AG04450 (cell line): ENCODE data around the gene CGGBP1. TPM values are rescaled to one million over a fixed set of nuclear protein-coding genes. Genes with fewer than 3 reads are reported as not detected.

Experiments used
- CTCF ChIA-PET: fragments of 300-600, 350-600 bp; formaldehyde crosslinking; extraction: SDS; loops from one replicate; lab custom pipeline; 2022; ENCODE audit warnings: antibody characterized with exemption, inconsistent platforms; lab: Charles Lee
- POLR2A ChIA-PET: fragments of 350-600 bp; formaldehyde crosslinking; extraction: SDS; loops from one replicate; lab custom pipeline; 2021; ENCODE audit warnings: antibody characterized with exemption, inconsistent platforms; lab: Yijun Ruan, JAX
- DNase-seq: peaks from one replicate; pipeline ENCODE4 v3.0.0-alpha.2; 2011; ENCODE audit warnings: low read depth, low spot score
- H3K27ac ChIP-seq: one replicate; pipeline ENCODE4 v1.5.1; 2012; ENCODE audit warnings: low read depth, low read length, control low read depth
- H3K27me3 ChIP-seq: one replicate; pipeline ENCODE4 v1.6.0; 2012; ENCODE audit warnings: low read length; ENCODE audit not compliant: control insufficient read depth, insufficient read depth
- H3K4me3 ChIP-seq: 2 replicates; pipeline ENCODE4 v1.5.1; 2011; ENCODE audit warnings: mild to moderate bottlenecking, low read depth, low read length, control low read depth
- H3K9me3 ChIP-seq: 2 replicates; pipeline ENCODE4 v1.5.1; 2012; ENCODE audit warnings: low read length; ENCODE audit not compliant: control insufficient read depth, insufficient read depth
- polyA plus RNA-seq: library from polyadenylated mRNA; depleted of rRNA; stranded (reverse); fragments of >200 nt; gene quantifications from 2 replicates; pipeline ENCODE4 v1.2.3, GENCODE V29; 2011
- TF ChIP-seq, protein P1 (sequence below): IDR thresholded peaks from 2 replicates; pipeline ENCODE4 v1.5.1; 2011; ENCODE audit warnings: low read depth, low read length, control low read depth, inconsistent platforms

CGGBP1 gene
- polyA plus RNA-seq, 1 experiment = 109 TPM

DNA sequence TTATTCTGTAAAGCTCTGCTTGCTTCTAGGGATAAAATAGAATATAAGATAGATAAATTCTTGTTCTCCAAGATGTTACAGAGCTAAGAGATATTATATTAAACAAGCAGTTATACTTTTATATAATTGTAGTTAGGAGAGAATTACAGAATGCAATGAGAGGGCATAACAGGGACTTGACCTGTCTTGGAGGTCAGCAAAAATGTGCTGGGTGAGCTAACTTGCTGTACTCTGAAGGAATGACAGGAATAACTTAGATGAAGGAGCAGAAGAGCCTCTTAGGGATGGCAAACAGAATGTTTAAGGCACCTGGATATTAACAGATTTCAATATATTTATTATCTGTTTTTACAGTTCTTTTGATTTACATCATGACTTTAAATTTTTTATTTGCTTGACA lies 33.5 kb upstream of the CGGBP1 start:
- CTCF ChIA-PET = interaction anchor here (5.6 kb wide), 1 partner anchor 20 kb away, joined by 39 read pairs; no protein-coding TSS in a partner anchor
- Histone ChIP-seq H3K9me3 (no peaks in the 10 kb centered on the region), H3K27me3 (no peaks in the 10 kb centered on the region), H3K27ac (no peak overlapping the region), H3K4me3 (no peak overlapping the region)
- TF ChIP-seq, protein P1, sequence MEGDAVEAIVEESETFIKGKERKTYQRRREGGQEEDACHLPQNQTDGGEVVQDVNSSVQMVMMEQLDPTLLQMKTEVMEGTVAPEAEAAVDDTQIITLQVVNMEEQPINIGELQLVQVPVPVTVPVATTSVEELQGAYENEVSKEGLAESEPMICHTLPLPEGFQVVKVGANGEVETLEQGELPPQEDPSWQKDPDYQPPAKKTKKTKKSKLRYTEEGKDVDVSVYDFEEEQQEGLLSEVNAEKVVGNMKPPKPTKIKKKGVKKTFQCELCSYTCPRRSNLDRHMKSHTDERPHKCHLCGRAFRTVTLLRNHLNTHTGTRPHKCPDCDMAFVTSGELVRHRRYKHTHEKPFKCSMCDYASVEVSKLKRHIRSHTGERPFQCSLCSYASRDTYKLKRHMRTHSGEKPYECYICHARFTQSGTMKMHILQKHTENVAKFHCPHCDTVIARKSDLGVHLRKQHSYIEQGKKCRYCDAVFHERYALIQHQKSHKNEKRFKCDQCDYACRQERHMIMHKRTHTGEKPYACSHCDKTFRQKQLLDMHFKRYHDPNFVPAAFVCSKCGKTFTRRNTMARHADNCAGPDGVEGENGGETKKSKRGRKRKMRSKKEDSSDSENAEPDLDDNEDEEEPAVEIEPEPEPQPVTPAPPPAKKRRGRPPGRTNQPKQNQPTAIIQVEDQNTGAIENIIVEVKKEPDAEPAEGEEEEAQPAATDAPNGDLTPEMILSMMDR = no peak
- DNase-seq = no peak
- POLR2A ChIA-PET = no interaction called here

DNA sequence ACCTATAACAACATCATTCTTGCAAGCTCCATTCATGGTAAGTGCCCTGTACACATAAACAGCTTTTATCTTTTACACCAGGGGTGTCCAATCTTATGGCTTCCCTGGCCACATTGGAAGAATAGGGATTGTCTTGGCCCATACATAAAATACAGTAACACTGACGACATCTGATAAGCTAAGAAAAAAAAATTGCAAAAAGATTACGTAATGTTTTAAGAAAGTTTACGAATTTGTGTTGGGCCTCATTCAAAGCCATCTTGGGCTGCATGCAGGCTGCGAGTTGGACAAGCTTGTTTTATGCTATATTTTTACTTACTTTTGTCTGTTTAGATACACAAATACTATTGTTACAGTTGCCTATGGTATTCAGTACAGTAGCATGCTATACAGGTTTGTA lies 31.9 kb upstream of the CGGBP1 start:
- ChIA-PET POLR2A (no interaction called here), CTCF (interaction anchor here (0.6 to 5.6 kb wide), 2 partner anchors 17 to 22 kb away, joined by 3 to 39 read pairs; no protein-coding TSS in a partner anchor)
- no peak for DNase-seq
- no peak overlapping the region for H3K27ac ChIP-seq
- H3K9me3 ChIP-seq = no peaks in the 10 kb centered on the region
- TF ChIP-seq, protein P1 = no peak
- H3K27me3 ChIP-seq = no peaks in the 10 kb centered on the region
- H3K4me3 ChIP-seq = no peak overlapping the region

DNA sequence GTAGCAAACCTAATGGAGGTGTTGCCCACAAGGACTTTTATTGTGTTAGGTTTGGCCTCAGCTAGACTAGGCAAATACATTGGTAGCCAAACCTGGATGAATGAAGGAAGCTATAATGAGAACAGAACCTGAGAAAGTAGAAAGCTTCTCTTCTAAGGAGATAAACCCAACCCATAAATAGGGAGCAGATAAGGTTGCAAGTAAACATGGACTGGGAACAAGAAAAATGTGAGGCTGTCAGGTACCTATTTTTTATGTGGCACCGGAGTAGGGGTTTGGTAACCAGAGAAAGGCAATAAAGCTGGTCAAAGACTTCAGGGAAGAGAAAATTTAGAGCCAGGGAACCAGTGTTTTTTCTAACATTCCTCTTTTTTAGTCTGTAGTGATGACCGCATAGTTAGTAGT lies 25.3 kb upstream of the CGGBP1 start:
- ChIA-PET POLR2A (no interaction called here), CTCF (interaction anchor here (2.3 kb wide), 1 partner anchor 29 kb away, joined by 13 read pairs; no protein-coding TSS in a partner anchor)
- no peak overlapping the region for H3K27ac ChIP-seq
- no peaks in the 10 kb centered on the region for H3K27me3 ChIP-seq
- H3K9me3 ChIP-seq = no peaks in the 10 kb centered on the region
- no peak for DNase-seq
- TF ChIP-seq, protein P1 = no peak
- no peak overlapping the region for H3K4me3 ChIP-seq

DNA sequence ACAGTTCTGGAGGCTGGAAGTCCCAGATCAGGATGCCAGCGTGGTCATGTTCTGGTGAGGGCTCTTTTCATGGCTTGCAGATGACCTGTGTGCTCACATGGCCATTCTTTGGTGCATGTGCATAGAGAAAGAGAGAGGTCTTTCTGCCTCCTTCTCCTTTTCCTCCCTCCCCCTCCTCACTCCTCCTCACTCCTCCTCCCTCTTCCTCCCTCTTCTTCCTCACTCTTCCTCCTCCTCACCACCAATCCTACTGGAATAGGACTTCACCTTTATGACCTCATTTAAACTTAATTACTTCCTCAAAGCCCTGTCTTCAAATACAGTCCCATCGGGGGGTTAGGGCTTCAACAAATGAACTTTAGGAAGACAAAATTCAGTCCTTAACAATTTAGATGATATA lies 24.0 kb upstream of the CGGBP1 start:
- CTCF ChIA-PET = interaction anchor here (0.6 to 2.3 kb wide), 2 partner anchors 12 to 30 kb away, joined by 8 to 13 read pairs; no protein-coding TSS in a partner anchor

DNA sequence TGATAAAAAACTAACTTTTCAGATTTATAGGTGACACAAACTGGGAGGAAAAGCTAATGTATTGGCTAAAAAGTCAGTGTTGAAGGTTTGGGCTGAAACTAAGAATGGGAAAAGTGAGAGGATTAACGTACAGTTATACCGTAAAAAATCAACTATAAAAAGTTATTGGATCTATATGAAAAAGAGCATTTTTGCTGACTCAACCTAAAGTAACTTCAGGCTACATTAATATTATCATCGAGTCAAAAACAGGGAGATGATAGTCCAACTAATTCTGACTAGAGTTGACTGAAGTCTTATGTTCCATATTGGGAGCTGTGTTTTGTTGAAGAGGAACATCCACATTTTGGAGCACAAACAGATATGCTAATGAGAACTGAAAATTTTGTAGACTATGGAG lies 20.1 kb upstream of the CGGBP1 start:
- TF ChIP-seq, protein P1 = no peak
- no peaks in the 10 kb centered on the region for H3K27me3 ChIP-seq
- DNase-seq = no peak
- CTCF ChIA-PET = interaction anchor here (1.6 kb wide), 1 partner anchor 34 kb away, joined by 3 read pairs; no protein-coding TSS in a partner anchor
- POLR2A ChIA-PET = no interaction called here
- H3K9me3 ChIP-seq = no peaks in the 10 kb centered on the region
- no peak overlapping the region for H3K27ac ChIP-seq
- H3K4me3 ChIP-seq = no peak overlapping the region

More for the DNA sequence above, 24.0 kb upstream of the CGGBP1 start:
- TF ChIP-seq, protein P1 = no peak
- no peak for DNase-seq
- H3K27ac ChIP-seq = no peak overlapping the region
- H3K4me3 ChIP-seq = no peak overlapping the region
- H3K9me3 ChIP-seq = no peaks in the 10 kb centered on the region
- no peaks in the 10 kb centered on the region for H3K27me3 ChIP-seq
- POLR2A ChIA-PET = no interaction called here
